Left ventricle myocardium superior (tissue), 1 donor: ENCODE results near the gene BAIAP2L2. TPM values are rescaled to one million over a fixed set of nuclear protein-coding genes. Genes with fewer than 3 reads are reported as not detected.

Source experiments
- ATAC-seq: fragments of 200-7000 bp; cut with Tn5 transposase; one replicate; pipeline ENCODE4 v1.9.1; 2020; ENCODE audit warnings: mild to moderate bottlenecking, moderate library complexity
- DNase-seq: peaks from one replicate; pipeline ENCODE4 v3.0.0-alpha.2; 2020
- intact Hi-C: fragments of 100-400 bp; cut with micrococcal nuclease; formaldehyde crosslinking; loops from one replicate; pipeline ENCODE4 v1.11.0; 2022
- total RNA-seq: library from RNA; stranded (reverse); fragmentation: NEBNext Ultra II Directional; extraction: Animal tissue kit (Norgen Biotek cat#: 25700); gene quantifications from one replicate; pipeline ENCODE4 v1.2.1, GENCODE V29; 2021
- donor health status: DM: no; HTN: yes; CAD: no; lungs with severe emphysema.

Gene BAIAP2L2
- total RNA-seq, 1 donor from 2014 or later, result 0.15 TPM

DNA sequence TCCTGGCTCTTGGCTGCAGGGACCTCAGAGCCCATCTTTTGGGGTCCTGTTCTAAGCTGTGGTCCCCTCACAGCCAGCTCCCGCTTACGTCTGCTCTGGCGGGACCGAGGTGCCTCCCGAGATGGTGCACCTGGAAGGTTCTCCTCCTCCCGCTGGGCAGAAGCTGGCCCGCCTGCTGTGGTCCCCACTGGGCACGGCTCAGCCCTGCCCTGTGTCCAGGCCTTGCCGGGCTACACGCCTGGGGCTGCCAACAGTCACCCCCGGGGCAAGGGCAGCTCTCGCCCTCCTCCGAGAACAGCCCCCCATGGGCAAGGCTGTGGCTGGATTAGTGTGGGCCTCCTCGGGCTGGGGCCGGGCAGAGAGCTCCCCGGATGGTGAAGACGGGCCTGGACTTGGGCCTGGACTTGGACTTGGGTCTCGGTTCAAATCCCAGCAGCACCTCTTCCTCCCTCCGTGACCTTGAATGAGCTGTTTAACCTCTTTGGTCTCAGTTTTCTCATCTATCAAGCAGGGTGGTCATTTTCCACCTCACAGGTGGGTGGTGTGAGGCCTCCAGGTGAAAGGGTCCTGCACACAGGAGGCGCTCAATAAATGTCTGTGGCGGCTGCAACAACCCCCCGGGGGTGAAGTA lies 998 bp downstream of the BAIAP2L2 start:
- ATAC-seq (no peak), DNase-seq (no peak)
- intact Hi-C loops, result no loop called here

DNA sequence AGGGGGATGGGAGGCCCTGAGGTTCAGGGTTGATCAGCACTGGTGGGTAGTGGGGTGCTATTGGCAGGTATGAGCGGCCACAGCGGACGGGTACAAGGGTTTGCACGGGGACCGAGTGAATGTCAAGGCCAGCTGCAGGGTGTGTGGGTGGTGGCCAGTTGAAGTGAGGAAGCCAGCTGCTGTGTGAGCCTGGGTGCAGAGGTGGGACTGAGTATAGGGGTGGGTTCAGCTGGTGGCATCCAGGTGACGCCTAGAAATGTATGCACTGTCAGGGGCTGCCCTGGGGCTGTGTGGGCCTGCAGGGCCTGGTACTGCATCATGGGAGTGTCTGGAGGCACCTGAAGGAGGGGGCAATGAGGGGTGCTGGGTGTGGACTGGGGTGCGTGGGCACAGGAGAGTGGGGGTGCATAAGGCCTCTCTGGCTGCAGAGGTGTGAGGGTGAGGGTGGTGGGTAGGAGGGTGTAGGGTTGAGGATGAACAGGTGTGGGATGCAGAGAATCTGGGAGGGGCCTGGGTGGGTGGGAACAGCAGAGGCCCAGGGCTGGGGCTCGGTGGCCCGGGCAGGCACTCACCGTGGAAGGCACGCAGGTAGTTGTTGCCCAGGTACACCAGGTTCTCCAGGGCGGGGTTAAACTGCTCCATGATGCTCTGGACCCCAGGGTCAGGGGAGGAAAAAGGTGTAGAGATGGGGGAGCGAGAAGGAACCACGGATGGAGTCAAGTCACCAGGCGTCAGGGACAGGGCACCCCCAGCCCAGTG lies 1.7 kb downstream of the BAIAP2L2 start:
- ATAC-seq (no peak), DNase-seq (no peak)
- intact Hi-C loops, result no loop called here

DNA sequence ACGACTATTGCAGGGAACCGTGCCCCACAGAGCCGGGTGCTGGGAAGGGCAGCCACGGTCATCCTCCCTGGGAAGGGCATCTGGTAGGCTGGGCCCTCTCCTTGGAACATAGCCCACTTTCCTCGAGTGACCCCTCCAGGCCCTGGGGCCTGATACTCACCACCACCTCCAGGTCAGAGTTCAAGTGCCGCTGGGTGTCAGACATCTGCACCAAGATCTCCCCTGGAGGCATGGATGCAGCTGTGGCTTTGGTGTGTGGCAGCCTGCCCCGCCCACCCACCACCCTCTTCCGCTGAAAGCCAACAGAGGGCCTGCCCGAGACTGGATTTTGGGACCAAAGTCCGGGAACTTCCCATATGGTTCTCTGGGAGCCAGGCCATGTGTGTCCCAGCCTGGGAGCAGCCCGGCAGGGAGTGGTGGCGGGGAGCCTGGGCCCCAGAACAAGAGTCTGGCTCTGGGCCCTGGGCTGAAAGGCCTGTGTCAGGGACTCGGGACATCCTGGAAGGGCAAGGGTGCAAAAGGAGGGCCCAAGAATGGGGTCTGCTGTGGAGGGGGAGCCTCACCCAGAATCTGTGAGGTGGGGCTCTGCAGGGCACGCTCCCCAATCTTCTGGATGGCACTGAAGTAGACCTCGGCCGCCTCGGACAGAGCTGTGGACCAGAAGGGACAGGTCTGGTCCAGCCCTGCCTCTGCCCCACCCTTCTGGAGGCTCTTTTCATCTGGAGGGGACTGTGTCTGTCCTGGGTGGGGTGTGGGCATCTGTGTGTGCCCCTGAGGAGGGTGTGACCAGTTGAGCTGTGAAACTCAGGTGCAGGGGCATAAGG lies 2.6 kb downstream of the BAIAP2L2 start:
- DNase-seq (no peak), ATAC-seq (peak; percentile 51)
- intact Hi-C loops, result no loop called here

DNA sequence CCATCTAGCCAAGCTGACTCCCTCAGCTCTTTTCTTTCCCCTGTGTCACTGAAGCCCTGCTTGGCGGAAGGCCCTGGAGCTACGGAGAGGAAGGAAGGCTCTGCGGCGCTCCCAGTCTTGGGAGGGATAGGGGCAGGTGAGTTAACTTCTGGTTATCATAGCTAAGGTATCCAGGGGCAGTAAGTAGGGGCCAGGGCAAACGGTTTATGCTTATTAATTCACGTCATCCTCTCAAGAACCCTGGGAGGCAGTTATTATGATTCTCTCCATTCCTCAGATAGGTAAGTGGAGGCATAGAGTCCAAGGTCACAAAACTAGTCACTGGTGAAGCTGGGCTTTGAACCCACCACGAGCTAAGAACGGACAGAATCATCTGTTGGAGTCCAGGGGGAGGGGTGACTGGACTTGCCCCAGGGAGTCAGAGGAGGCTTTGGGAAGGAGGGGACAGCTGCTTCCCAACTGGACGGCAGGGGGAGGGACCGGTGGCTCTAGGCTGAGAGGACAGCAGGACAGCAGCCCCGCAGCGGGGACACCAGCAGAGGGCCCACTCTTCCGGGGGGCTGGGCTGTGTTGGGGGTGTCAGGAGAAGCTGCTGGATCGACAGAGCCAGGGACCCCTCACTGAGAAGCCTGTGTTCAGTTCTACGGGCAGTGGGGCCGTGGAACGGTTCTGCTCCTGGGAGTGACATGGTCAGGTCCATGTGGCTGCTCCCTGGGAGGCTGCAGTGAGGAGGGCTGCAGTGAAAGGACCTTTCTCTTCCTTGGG lies 3.5 kb downstream of the BAIAP2L2 start:
- DNase-seq (no peak), ATAC-seq (no peak)
- intact Hi-C loops, result no loop called here

DNA sequence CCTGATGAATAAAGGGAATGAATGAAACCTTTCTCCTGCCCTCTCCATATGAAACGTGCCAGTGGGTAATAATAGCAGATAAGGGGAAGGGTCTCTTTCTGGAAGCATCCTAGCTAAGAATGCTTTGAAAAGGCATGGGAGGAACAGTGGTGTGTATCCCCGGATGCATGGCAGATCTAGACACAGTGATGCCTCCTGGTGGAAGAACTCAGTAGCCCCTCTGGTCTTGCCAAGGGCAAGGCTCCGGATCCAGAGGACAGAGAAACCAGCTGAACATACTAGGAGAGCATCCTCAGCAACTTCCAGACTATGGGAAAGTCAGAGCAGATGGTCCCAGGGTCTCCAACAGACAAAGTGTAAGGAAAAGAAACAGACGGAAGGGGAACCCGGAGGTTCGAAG lies 6.4 kb downstream of the BAIAP2L2 start:
- intact Hi-C loops, result no loop called here
- ATAC-seq, result peak; percentile 60

DNA sequence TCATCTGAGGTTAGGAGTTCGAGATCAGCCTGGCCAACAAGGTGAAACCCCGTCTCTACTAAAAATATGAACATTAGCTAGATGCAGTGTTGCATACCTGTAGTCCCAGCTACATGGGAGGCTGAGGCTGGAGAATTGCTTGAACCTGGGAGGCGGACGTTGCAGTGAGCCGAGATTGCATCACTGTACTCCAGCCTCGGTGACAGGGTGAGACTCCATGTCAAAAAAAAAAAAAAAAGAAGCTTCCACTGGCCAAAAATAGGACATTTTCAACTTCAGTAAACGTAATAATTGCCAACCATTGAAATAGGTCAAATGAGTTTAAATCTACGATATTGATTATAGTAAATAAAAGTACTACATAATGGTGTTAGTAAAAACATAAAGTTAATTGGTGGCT lies 6.8 kb downstream of the BAIAP2L2 start:
- intact Hi-C loops, result no loop called here
- ATAC-seq (no peak), DNase-seq (no peak)

More for the DNA sequence above, 6.4 kb downstream of the BAIAP2L2 start:
- peak; percentile 2 for DNase-seq

DNA sequence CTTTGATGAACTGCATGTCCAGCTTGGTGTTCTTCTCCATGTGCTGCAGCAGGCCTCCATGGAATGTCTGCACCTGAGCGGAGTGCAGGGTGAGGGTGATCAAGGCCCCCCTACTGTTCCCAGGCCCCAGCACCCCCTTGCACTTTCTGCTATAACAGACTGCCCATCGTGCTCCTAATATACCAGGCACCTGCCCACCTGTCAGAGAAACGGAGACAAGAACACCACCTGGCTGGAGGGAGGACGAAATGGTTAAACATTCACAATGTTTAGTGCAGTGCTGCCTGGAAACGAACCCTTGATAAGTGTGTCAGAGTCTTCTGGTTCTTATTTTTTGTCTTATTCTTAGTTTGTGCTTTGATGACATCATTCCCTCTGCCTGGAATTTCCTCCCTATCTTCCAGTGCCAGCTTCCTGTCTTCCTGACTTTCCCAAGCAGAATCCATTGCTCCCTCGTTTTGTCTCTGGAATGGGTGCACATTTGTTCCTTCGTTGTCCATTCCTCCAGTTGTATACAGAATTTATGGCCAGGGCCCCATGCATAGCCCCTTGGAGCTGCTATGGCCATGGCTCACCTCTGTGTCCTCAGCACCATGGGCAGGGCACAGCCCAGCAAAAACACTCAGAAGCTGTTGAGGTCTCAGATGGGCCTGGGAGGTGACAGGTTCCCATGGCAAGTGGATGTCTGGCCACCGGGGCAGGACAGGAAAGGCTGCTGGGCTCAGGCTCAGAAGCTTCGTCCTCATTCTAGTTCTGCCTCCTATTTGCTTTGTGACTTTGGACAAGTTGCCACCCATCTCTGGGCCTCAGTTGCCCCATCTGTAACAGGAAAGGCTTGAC lies 11.9 kb downstream of the BAIAP2L2 start:
- DNase-seq (peak; percentile 16), ATAC-seq (no peak)
- intact Hi-C loops, result no loop called here

DNA sequence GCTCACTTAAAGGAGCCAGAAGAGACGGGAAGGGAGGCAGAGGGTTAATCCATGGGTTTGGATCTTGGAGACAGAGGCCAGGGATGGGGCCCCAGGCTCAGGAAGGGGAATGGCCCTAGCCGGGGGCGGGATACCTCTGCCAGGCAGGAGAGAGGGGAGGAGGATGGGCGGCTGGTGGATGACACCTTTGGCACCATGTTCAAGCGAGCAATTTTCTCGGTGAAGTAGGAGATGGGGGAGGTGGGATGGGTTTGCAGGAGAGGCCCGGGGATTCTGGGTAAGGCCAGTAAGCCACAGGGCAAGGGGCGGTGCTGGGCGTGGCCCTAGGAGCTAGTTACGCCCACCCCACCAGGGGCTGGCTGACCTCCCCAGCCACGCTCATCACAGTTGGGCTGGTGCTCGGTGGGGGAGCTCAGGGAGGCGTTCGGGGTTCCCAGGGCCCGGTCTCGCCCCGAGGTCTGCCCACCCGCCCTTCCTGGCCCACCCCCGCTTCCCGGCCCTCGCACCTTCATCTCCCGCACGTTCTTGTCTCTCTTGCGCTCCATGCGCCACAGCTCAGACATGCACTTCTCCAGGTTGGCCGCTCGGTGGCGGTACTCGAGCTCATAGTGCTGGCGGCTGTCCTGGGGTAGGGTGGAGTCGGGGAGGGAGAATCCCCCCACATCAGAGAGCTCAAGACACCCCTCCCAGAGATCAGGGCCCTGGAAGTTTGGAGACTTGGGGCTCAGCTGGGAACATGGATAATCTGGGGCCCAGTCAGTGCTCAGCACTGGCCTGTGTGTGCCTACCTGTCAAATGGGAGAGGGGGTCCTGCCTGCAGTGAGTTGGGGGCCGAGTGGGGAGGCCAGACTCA lies 12.7 kb downstream of the BAIAP2L2 start:
- intact Hi-C loops, result no loop called here
- ATAC-seq (no peak), DNase-seq (peak; percentile 30)

DNA sequence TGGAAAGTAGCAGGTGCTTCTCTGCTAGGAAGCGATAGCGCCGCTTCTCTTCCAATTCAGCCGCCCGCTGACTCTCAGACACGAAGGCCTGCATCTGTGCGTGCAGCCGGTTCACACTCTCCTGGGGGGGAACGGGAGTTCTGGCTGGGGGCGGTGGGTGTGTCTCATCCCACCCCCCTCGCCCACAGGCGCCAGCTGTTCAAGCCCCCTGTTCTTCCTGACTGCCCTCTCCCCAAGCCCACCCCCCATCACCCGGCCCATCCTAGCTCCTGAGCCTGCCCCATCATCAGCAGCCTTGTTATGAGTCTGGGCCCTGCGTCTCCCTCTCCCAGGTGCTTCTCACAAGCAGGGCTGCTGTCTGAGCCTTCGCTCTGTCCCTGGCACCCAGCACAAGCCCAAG lies 13.4 kb downstream of the BAIAP2L2 start:
- intact Hi-C loops, result no loop called here
- ATAC-seq (no peak), DNase-seq (no peak)

DNA sequence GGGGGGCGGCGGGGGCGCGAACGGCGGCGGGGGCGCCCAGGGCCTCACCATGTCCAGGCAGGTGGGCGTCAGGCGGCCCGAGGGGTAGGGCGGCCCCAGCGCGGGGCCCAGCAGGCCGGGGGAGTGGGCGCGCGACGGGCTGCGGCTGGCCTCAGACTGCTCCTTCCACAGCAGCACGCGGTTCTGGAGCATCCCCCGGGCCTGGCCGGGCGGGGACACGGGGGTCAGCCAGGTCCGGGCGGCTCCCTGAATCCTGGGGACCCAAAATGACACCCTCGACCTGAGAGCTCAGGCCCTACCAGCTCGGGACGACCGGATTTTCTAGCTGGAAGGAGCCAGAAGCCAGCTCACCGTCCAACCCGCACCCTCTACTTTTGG lies 21.0 kb downstream of the BAIAP2L2 start:
- DNase-seq (no peak), ATAC-seq (no peak)
- intact Hi-C loops, result no loop called here

DNA sequence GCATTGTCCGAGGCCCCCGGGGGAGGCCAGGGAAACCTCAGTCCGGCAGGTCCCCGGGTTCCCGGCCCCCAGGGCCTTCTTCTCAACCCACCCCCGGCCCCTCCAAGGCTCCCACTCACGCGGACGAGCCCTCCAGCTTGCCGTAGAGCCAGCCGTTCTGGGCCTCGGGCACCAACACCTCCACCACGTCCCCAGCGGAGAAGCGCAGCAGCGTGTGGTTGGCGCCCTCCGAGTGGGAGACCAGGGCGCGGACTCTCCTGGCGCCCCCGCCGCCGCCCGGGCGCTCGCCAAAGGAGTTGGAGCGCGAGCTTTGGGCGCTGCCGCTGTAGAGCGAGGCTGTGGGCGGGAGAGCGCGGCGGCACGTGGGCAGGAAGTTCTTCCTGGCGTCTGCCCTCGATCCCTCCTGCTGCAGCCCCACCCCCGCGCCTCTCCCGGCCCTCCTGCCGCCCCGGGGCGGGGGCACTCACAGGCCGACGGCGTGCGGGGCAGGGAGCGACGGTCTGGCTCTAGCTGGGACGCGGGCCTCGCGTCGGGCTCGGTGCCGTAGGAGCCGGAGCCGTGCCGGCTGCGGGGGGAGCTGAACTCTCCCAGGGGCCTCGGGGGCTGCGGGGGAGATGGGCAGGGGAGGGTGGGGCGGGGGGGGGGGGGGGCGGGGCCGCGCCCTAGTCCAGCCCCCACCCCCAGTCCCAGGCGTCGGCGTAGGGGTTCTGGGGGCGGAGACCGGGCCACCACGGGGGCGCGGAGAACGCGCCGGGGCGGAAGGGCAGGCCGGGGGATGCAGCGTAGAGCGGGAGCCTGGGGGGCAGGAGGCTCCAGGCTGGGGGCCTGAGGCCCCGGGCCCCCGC lies 21.6 kb downstream of the BAIAP2L2 start:
- ATAC-seq (peak; percentile 54), DNase-seq (no peak)
- intact Hi-C loops, result no loop called here

DNA sequence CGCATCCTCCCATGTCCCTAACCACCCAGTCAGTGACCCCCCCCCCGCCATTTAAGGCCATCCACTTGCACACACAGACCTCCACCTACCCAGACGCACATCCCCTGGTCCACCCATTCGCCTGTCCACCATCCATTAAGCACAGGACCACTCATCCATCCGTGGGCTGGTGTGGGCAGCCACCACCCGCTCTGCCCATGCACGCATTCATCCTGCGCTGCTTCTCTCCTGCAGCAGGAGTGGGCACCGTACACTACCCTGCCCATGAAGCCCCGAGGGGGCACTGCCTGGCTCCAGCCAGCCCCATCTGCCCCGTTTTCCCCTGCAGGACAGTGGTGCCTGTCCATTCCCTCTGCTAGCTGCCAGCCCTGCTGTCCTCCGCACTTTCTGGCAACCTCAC lies 22.6 kb downstream of the BAIAP2L2 start:
- no peak for DNase-seq
- no peak for ATAC-seq
- intact Hi-C loops, result no loop called here

DNA sequence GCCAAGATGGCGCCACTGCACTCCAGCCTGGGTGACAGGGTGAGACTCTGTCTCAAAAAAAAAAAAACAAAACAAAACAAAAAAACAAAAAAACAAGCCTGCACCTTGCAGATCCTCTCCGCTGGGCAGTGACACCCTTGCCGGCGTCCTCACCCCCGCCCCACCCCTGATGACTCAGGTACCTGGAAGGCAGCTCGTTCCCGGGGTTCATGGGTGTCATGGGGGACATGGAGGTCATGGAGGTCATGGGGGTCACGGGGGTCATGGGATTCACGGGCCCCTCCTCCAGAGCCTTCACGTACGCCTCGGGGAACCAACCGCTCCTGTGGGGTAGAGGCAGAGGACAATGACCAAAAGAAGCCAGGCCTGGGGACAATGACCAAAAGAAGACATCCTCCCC lies 23.5 kb downstream of the BAIAP2L2 start:
- ATAC-seq (no peak), DNase-seq (no peak)
- intact Hi-C loops, result no loop called here

DNA sequence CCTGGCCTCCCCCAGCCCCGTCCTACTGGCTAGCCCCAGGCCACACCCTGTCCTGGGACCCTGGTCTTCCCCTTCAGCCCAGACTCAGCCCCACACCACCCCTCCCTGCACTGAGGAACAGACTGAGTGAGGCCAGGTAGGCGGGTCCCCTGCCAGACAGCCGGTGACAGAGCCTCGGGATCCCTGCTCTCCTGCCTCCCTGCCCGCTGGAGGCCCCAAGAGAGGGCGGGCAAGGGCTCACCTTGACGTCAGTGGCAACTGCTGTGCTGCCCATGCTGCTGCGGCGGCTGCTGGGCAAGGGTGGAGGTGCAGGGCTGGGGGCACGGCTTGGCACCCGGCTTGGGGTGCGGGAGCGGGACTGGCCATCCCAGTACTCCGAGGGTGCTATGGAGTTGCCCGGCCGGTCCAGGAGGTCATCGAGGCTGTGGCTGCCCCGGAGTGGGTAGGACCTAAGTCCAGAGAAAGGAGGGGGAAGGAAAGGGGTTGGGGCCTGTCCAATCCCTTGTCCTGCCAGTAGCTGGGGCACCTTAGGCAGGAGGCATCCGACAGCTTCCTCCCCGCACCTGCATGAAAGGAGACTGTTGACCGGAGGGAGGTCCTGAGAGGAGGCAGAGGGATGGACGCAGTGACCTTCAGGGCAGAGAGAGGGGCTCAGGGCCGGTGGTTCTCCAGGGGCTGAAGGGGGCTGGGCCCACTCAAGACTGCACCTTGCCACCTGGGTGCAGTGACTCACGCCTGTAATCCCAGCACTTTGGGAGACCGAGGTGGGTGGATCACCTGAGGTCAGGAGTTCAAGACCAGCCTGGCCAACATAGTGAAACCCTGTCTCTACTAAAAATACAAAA lies 24.3 kb downstream of the BAIAP2L2 start:
- ATAC-seq (no peak), DNase-seq (no peak)
- intact Hi-C loops, result no loop called here

DNA sequence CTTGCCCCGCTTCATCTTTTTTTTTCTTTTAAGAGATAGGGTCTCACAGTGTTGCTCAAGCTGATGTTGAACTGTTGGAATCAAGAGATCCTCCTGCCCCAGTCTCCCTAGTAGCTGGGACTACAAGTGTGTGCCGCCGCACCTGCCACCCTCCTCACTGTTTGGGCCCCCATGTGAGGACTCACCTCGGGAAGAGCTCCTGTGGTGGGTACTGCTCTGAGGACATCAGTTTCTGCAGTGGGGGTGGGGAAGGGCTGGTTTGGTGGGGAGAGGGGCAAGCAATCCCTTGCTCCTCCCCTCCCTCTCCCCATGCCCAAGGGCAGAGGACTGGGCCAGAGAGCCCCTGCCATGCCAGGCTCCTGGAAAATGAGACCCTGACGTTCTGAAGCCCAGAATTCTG lies 25.0 kb downstream of the BAIAP2L2 start:
- no peak for DNase-seq
- intact Hi-C loops, result no loop called here

DNA sequence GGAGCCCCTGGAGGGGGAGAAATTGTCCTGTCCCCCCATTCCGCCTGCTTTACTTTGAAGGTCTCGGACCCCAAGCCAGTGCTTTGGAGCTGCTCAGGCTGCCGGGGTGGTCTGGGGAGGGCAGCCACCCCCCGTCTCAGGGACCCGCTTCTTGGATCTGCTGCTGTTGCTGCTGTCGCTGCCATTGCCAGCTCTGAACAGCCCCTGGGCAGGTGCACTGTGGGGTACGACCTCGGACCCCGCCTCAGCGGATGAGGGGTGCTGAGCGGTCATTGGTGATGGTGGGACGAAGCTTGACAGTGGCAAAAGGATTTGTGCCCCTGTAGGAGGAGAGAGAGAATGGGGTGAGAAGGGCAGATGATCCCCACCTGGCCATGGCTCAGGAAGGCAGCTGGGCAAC lies 25.4 kb downstream of the BAIAP2L2 start:
- intact Hi-C loops, result no loop called here
- DNase-seq (no peak), ATAC-seq (no peak)

More for the DNA sequence above, 25.0 kb downstream of the BAIAP2L2 start:
- ATAC-seq, result no peak
